ENCODE measurements around the gene FAM120B.

FAM120B gene

DNA sequence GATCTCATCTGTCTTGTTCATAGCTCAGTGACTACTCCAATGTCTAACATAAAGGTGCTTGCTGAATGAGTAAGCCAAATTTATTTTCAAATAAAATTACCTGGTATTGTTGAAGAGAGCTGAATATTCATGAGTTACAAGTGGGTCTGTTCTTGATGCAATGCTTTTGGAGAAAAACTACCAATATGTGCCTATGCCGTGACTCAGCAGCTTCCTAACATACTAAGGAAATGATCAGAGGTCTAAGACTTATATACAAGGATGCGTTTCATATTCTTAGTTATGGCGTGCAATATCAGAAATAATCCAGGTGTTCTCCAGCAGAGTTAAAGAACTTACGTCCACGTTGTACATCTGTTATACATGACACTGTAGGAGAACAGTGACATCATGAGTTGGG, 5.1 kb downstream of the FAM120B start:
- TF ChIP-seq POLR2AphosphoS5 (IDR thresholded peaks at IDR 0.05; ENCODE audit: low read depth): no peak
- no peaks in the 10 kb centered on the region for H3K27me3 ChIP-seq (ENCODE audit: insufficient read depth, poor library complexity, severe bottlenecking)
- no peak overlapping the region for H3K4me3 ChIP-seq (replicated peaks; ENCODE audit: insufficient read depth, low read length)
- no peak for DNase-seq (ENCODE audit: low read depth in 1 of 2, low spot score in 1 of 2)
- no peak overlapping the region for H3K27ac ChIP-seq (replicated peaks)

DNA sequence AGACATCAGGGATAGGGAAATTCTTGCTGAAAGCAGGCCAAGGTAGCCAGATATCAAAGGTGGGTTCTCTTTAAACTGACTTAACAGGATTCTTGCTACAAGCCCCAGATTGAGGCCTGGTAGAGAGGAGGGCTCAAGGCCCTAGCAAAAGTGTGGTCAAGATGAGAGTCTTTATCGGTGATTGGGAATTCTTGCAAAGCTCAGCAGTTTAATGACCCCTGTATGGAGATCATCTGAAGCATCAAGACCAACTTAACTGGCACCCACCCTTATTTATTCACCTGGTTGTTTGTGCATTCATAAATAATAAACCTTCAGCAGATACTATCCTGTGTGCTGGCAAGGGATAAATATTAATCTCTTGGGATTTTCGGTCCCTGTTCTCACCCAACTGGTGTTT, 6.3 kb downstream of the FAM120B start:
- Histone ChIP-seq H3K27me3 (ENCODE audit: insufficient read depth, poor library complexity, severe bottlenecking) (no peaks in the 10 kb centered on the region), H3K27ac (replicated peaks) (no peak overlapping the region), H3K4me3 (replicated peaks; ENCODE audit: insufficient read depth, low read length) (no peak overlapping the region)
- DNase-seq (ENCODE audit: low read depth in 1 of 2, low spot score in 1 of 2): no peak
- no peak for TF ChIP-seq POLR2AphosphoS5 (IDR thresholded peaks at IDR 0.05; ENCODE audit: low read depth)
- no peak for TF ChIP-seq GABPA (IDR thresholded peaks at IDR 0.05; ENCODE audit: low read depth)
- TF ChIP-seq, protein P1, sequence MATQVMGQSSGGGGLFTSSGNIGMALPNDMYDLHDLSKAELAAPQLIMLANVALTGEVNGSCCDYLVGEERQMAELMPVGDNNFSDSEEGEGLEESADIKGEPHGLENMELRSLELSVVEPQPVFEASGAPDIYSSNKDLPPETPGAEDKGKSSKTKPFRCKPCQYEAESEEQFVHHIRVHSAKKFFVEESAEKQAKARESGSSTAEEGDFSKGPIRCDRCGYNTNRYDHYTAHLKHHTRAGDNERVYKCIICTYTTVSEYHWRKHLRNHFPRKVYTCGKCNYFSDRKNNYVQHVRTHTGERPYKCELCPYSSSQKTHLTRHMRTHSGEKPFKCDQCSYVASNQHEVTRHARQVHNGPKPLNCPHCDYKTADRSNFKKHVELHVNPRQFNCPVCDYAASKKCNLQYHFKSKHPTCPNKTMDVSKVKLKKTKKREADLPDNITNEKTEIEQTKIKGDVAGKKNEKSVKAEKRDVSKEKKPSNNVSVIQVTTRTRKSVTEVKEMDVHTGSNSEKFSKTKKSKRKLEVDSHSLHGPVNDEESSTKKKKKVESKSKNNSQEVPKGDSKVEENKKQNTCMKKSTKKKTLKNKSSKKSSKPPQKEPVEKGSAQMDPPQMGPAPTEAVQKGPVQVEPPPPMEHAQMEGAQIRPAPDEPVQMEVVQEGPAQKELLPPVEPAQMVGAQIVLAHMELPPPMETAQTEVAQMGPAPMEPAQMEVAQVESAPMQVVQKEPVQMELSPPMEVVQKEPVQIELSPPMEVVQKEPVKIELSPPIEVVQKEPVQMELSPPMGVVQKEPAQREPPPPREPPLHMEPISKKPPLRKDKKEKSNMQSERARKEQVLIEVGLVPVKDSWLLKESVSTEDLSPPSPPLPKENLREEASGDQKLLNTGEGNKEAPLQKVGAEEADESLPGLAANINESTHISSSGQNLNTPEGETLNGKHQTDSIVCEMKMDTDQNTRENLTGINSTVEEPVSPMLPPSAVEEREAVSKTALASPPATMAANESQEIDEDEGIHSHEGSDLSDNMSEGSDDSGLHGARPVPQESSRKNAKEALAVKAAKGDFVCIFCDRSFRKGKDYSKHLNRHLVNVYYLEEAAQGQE (IDR thresholded peaks at IDR 0.05; ENCODE audit: insufficient replicate concordance, low read depth): no peak
- TF ChIP-seq, protein P2, sequence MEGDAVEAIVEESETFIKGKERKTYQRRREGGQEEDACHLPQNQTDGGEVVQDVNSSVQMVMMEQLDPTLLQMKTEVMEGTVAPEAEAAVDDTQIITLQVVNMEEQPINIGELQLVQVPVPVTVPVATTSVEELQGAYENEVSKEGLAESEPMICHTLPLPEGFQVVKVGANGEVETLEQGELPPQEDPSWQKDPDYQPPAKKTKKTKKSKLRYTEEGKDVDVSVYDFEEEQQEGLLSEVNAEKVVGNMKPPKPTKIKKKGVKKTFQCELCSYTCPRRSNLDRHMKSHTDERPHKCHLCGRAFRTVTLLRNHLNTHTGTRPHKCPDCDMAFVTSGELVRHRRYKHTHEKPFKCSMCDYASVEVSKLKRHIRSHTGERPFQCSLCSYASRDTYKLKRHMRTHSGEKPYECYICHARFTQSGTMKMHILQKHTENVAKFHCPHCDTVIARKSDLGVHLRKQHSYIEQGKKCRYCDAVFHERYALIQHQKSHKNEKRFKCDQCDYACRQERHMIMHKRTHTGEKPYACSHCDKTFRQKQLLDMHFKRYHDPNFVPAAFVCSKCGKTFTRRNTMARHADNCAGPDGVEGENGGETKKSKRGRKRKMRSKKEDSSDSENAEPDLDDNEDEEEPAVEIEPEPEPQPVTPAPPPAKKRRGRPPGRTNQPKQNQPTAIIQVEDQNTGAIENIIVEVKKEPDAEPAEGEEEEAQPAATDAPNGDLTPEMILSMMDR (IDR thresholded peaks at IDR 0.05; ENCODE audit: insufficient read depth, low read length): no peak
- TF ChIP-seq SPI1 (IDR thresholded peaks at IDR 0.05; ENCODE audit: borderline replicate concordance, low read depth): no peak

DNA sequence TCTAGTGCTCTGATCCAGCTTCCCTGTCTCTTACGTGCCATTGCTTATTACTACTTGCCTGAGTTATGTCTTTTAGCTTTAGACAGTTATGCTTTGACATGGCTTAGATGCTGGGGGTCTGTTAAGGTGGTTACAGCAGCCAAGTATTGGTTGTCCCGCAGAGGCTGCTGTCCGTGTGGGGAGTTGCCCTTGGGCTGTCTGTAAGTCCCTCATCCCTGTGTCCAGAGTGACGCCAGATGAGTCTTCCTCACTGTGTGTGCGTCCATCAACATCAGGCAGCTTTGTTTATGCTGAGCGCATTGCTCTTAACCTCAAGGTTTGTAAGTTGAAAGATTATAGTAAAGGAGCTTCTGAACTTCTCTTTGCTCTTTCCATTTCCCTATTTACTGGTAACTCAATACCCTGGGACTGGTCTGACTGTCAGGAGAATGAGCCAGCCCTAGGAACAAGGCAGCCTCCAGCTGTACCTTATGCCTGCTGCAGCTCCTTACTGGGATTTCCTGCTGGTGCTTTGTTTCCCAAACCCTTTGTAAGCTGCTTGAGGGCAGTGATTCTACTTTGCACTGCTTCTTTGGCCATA, 7.2 kb downstream of the FAM120B start:
- no peak for TF ChIP-seq SPI1 (IDR thresholded peaks at IDR 0.05; ENCODE audit: borderline replicate concordance, low read depth)
- TF ChIP-seq, protein P1 (IDR thresholded peaks at IDR 0.05; ENCODE audit: insufficient replicate concordance, low read depth): no peak
- TF ChIP-seq, protein P2 (IDR thresholded peaks at IDR 0.05; ENCODE audit: insufficient read depth, low read length): no peak
- TF ChIP-seq POLR2AphosphoS5 (IDR thresholded peaks at IDR 0.05; ENCODE audit: low read depth): no peak
- no peak for TF ChIP-seq GABPA (IDR thresholded peaks at IDR 0.05; ENCODE audit: low read depth)
- no peak overlapping the region for H3K27ac ChIP-seq (replicated peaks)
- DNase-seq (ENCODE audit: low read depth in 1 of 2, low spot score in 1 of 2): no peak

DNA sequence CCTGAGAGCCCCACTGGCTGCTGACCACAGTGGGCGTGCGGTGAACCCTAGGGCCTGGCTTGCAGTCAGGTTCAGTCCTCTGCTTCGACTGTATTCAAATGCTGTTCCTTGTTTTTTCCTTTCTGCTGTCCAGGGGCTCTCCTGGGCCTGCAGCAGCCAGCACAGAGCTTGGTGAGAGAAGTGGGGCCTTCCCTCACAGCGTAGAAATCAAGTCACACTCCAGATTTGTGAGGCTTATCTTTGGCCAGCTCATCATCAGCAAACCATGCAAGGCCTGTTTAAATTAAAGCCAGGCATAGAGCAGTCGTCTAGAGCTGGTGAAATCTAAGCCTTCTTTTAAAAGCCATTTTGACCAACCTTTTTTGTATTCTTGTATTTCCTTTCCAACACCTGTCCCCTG, 8.4 kb downstream of the FAM120B start:
- no peak for DNase-seq (ENCODE audit: low read depth in 1 of 2, low spot score in 1 of 2)
- Histone ChIP-seq H3K4me3 (replicated peaks; ENCODE audit: insufficient read depth, low read length) (no peak overlapping the region), H3K27me3 (ENCODE audit: insufficient read depth, poor library complexity, severe bottlenecking) (no peaks in the 10 kb centered on the region), H3K27ac (replicated peaks) (no peak overlapping the region)
- TF ChIP-seq POLR2AphosphoS5 (IDR thresholded peaks at IDR 0.05; ENCODE audit: low read depth) (no peak), SPI1 (IDR thresholded peaks at IDR 0.05; ENCODE audit: borderline replicate concordance, low read depth) (no peak), GABPA (IDR thresholded peaks at IDR 0.05; ENCODE audit: low read depth) (no peak)
- TF ChIP-seq, protein P2 (IDR thresholded peaks at IDR 0.05; ENCODE audit: insufficient read depth, low read length): no peak
- TF ChIP-seq, protein P1 (IDR thresholded peaks at IDR 0.05; ENCODE audit: insufficient replicate concordance, low read depth): no peak

More for the DNA sequence above, 7.2 kb downstream of the FAM120B start:
- no peak overlapping the region for H3K4me3 ChIP-seq (replicated peaks; ENCODE audit: insufficient read depth, low read length)
- H3K27me3 ChIP-seq (ENCODE audit: insufficient read depth, poor library complexity, severe bottlenecking): no peaks in the 10 kb centered on the region

Data from HL-60 (cell line).